Inferior parietal cortex (tissue), 1 donor: ENCODE results near the gene GAS5.

Source experiments
- DNase-seq: peaks from one replicate; pipeline ENCODE4 v3.0.0-alpha.2; 2016; ENCODE audit errors: extremely low spot score

GAS5 gene

GRCh38 chr1:173824315-173825081 lies 43.3 kb downstream of the GAS5 start, which contains the start of the genes CENPL and DARS2:
TSS of gene CENPL (minus strand) at chr1:173824883. CDS start at chr1:173811299, 13,584 bp downstream.
TSS of gene DARS2 (plus strand) at chr1:173824673. CDS start at chr1:173825230, 557 bp downstream.
- peak; percentile 99 for DNase-seq

GRCh38 chr1:173823781-173824314 lies 43.9 kb downstream of the GAS5 start:
- DNase-seq = no peak

- DNase-seq = no peak
Measured at GRCh38 chr1:173821680-173822079, 46.1 kb downstream of the GAS5 start.

GRCh38 chr1:173818459-173818858 lies 49.3 kb downstream of the GAS5 start:
- DNase-seq = no peak
